ENCODE results near the gene GLP1R. TPM values are rescaled to one million over a fixed set of nuclear protein-coding genes. Genes with fewer than 3 reads are reported as not detected.

GLP1R gene
- total RNA-seq, 2 donors from 2014 or later = 1.9 to 5.8 TPM

GRCh38 chr6:39107641-39108040, 59.1 kb downstream of the GLP1R start:
- DNase-seq (ENCODE audit: low spot score) = no peak
- Histone ChIP-seq H3K9me3 (no peaks in the 10 kb centered on the region), H3K27me3 (no peaks in the 10 kb centered on the region), H3K4me1 (no peaks in the 10 kb centered on the region), H3K36me3 (peaks cover 8% of the 10 kb centered on the region), H3K27ac (no peak overlapping the region), H3K4me3 (no peak overlapping the region)
- TF ChIP-seq CTCF (IDR thresholded peaks at IDR 0.05) = no peak

DNA sequence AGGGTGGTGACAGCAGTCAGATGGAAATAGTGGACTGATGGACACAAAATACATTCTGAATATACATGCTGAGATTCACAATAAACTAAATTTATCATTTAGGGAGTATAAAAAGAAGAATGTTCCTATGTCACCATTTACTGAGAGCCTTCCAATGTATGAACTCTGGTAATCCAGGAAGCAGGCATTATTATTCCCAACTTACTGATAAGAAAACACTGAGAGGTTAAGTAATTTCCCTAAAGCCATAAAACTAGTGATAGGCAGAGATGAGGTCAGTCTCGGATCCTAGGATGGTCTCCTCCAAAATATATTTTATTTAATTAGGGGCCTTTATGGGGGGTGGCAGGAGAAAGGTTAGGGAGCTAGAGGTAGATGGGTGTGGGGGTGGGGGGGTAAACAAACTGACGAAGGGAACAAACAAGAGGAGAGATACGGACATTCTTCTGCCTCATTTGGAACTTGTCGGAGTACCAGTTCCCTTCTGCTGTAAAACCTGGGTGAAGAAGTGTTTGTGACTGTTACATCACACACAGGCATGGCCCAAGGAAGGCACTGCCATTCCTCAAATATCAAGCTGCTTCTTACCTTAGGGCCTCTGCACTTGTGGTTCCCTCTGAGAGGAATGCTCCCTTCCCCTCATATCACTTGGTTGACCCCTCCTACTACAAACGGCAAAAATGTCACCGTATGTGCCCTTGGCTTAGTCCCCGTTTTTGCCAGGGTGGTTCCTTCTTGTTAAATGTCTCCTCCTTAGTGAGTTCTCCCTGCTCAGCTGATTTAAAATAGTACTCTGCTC, 59.7 kb downstream of the GLP1R start:
- Histone ChIP-seq H3K27me3 (no peaks in the 10 kb centered on the region), H3K4me3 (no peak overlapping the region), H3K4me1 (no peaks in the 10 kb centered on the region), H3K36me3 (peaks cover 8% of the 10 kb centered on the region), H3K9me3 (no peaks in the 10 kb centered on the region), H3K27ac (no peak overlapping the region)
- TF ChIP-seq CTCF (IDR thresholded peaks at IDR 0.05) = no peak
- no peak for DNase-seq (ENCODE audit: low spot score)

GRCh38 chr6:39111280-39111679, 62.7 kb downstream of the GLP1R start:
- H3K27me3 ChIP-seq = no peaks in the 10 kb centered on the region
- DNase-seq (ENCODE audit: low spot score) = no peak
- H3K36me3 ChIP-seq = no peaks in the 10 kb centered on the region

DNA sequence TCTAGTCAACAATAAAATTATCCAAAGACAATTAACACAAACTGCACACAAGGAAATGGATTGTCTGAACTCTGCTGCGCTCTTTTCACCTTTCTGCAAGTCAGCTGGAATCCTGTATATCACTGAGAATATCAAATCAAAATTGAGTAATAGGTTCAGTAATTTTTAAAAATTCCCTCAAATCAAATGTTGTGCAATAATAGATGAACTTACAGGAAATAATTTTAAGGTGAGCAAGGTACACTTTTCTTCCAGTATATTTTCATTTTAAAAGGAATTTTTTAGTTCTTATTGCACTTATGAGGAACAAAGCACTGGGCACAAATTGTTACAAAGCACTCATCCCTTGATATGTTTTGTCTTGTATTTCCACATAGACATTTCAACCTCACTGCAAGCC, 65.2 kb downstream of the GLP1R start:
- Histone ChIP-seq H3K27me3 (no peaks in the 10 kb centered on the region), H3K27ac (no peak overlapping the region), H3K36me3 (no peaks in the 10 kb centered on the region), H3K4me1 (peaks cover 0 to 16% of the 10 kb centered on the region in 2 donors), H3K4me3 (peak overlapping the region in 1 of 2 donors; percentile 78), H3K9me3 (no peaks in the 10 kb centered on the region)
- TF ChIP-seq CTCF (IDR thresholded peaks at IDR 0.05) = no peak
- DNase-seq (ENCODE audit: low spot score) = no peak

More at GRCh38 chr6:39111280-39111679, 62.7 kb downstream of the GLP1R start:
- Histone ChIP-seq H3K4me1 (peaks cover 0 to 16% of the 10 kb centered on the region in 2 donors), H3K4me3 (no peak overlapping the region), H3K9me3 (no peaks in the 10 kb centered on the region), H3K27ac (no peak overlapping the region)
- TF ChIP-seq CTCF (IDR thresholded peaks at IDR 0.05) = no peak

GRCh38 chr6:39114388-39114703, 65.8 kb downstream of the GLP1R start:
- H3K9me3 ChIP-seq = no peaks in the 10 kb centered on the region
- H3K4me3 ChIP-seq = peak overlapping the region; percentile 69 to 78
- peaks cover 0 to 16% of the 10 kb centered on the region in 2 donors for H3K4me1 ChIP-seq
- no peaks in the 10 kb centered on the region for H3K27me3 ChIP-seq
- no peak for DNase-seq (ENCODE audit: low spot score)
- TF ChIP-seq CTCF (IDR thresholded peaks at IDR 0.05) = no peak
- H3K27ac ChIP-seq = peak overlapping the region; percentile 96 to 99
- H3K36me3 ChIP-seq = no peaks in the 10 kb centered on the region
